ENCODE data around the gene MEX3C.

MEX3C gene

GRCh38 chr18:51162617-51163016 is 34.9 kb downstream of the MEX3C start:
- TF ChIP-seq, protein P1, sequence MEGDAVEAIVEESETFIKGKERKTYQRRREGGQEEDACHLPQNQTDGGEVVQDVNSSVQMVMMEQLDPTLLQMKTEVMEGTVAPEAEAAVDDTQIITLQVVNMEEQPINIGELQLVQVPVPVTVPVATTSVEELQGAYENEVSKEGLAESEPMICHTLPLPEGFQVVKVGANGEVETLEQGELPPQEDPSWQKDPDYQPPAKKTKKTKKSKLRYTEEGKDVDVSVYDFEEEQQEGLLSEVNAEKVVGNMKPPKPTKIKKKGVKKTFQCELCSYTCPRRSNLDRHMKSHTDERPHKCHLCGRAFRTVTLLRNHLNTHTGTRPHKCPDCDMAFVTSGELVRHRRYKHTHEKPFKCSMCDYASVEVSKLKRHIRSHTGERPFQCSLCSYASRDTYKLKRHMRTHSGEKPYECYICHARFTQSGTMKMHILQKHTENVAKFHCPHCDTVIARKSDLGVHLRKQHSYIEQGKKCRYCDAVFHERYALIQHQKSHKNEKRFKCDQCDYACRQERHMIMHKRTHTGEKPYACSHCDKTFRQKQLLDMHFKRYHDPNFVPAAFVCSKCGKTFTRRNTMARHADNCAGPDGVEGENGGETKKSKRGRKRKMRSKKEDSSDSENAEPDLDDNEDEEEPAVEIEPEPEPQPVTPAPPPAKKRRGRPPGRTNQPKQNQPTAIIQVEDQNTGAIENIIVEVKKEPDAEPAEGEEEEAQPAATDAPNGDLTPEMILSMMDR (IDR thresholded peaks at IDR 0.05; ENCODE audit: control insufficient read depth, extremely low read depth, insufficient read depth): no peak
- DNase-seq (ENCODE audit: low read depth): no peak
- H3K4me3 ChIP-seq (ENCODE audit: low read depth, low read length): no peak overlapping the region

- TF ChIP-seq, protein P1 (IDR thresholded peaks at IDR 0.05; ENCODE audit: control insufficient read depth, extremely low read depth, insufficient read depth): no peak
- no peak for DNase-seq (ENCODE audit: low read depth)
These were observed 36.8 kb downstream of the MEX3C start for GRCh38 chr18:51160646-51161045.

DNA sequence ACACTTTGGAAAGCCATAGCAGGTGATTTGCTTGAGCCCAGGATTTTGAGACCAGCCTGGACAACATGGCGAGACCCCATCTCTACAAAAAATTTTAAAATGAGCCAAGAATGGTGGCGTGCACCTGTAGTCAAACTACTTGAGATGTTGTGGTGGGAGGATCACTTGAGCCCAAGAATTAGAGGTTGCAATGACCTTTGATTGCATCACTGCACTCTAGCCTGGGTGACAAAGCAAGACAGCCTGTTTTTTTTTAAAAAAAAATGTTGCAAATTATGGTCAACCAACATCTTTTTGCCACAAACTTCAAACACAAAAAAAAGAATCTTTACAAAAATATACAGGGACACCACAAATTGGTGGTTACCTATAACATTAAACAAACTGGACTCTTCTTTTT is 40.3 kb downstream of the MEX3C start:
- TF ChIP-seq, protein P1 (IDR thresholded peaks at IDR 0.05; ENCODE audit: control insufficient read depth, extremely low read depth, insufficient read depth): no peak
- no peak for DNase-seq (ENCODE audit: low read depth)
- no peak overlapping the region for H3K4me3 ChIP-seq (ENCODE audit: low read depth, low read length)

More at GRCh38 chr18:51160646-51161045, 36.8 kb downstream of the MEX3C start:
- no peak overlapping the region for H3K4me3 ChIP-seq (ENCODE audit: low read depth, low read length)

- DNase-seq (ENCODE audit: low read depth): no peak
- TF ChIP-seq, protein P1 (IDR thresholded peaks at IDR 0.05; ENCODE audit: control insufficient read depth, extremely low read depth, insufficient read depth): no peak
- H3K4me3 ChIP-seq (ENCODE audit: low read depth, low read length): no peak overlapping the region
These were observed 42.9 kb downstream of the MEX3C start for GRCh38 chr18:51154431-51155063.

- no peak overlapping the region for H3K4me3 ChIP-seq (ENCODE audit: low read depth, low read length)
These were observed 43.7 kb downstream of the MEX3C start for GRCh38 chr18:51153659-51154371.

DNA sequence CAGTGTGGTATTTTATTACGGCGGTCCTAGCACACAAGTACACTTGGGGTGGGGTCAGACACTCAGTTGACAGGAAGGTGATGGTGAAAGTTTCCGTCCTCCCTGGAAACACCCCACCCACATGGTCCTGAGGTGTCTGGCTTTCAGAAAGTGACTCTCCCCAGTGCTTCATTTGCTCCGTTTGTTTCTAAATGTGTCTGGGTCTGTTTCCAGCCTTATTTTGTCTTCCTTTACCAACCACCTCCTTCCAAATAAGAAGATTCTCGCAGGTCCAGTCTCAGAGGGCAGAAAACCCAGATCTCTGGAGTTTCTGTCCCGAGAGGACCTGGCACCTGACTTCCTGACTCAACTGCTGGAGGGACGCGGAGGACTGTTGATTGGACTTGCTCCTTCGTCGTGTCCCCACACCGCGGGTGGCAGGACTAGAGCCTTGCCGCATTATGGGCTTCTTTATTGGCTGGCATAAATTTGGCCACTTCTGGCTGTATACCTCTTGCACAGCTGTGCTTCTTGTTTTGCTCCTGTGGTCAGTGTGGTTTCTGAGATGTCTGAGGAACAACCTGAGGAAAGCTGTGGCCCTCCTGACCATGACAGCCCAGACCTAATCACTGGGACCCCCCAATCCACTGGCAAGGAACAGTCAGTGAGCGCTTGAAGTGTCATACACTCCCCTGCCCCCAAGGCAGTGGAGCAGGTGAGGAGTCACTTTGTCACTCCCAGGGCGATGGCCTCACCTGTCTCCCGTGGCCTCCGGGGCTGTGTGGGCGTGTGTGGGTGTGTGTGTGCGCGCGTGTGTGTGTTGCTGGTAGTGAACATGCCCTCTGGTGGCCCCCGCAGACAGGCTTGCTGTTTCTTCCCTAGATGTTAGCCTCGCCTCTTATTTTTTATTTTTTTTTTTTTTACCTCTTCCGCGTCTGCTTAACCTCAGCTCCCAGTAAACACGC is 45.6 kb downstream of the MEX3C start:
- no peak for DNase-seq (ENCODE audit: low read depth)
- H3K4me3 ChIP-seq (ENCODE audit: low read depth, low read length): no peak overlapping the region
- TF ChIP-seq, protein P1 (IDR thresholded peaks at IDR 0.05; ENCODE audit: control insufficient read depth, extremely low read depth, insufficient read depth): no peak

More at GRCh38 chr18:51153659-51154371, 43.7 kb downstream of the MEX3C start:
- DNase-seq (ENCODE audit: low read depth): no peak
- TF ChIP-seq, protein P1 (IDR thresholded peaks at IDR 0.05; ENCODE audit: control insufficient read depth, extremely low read depth, insufficient read depth): no peak

Measured in LNCaP clone FGC (cell line).